Mammary microvascular endothelial cell (primary cell): ENCODE measurements around the gene HMGN2. TPM values are rescaled to one million over a fixed set of nuclear protein-coding genes. Genes with fewer than 3 reads are reported as not detected.

Experiments used
- total RNA-seq: library from RNA; depleted of rRNA; stranded (reverse); fragments of >200 nt; gene quantifications from 2 replicates; pipeline ENCODE4 v1.2.3, GENCODE V29; 2015

The HMGN2 gene
- total RNA-seq = 462 and 532 TPM in 2 replicates

GRCh38 chr1:26472320-26472900 lies at the start of gene HMGN2:
Gene HMGN2, plus strand, starts transcription at chr1:26472440. Its CDS starts 173 bp downstream, at chr1:26472613.

GRCh38 chr1:26431979-26432695 lies 40.1 kb upstream of the HMGN2 start, which contains the start of gene DHDDS:
Gene DHDDS, plus strand, starts transcription at chr1:26432321. Its CDS starts 625 bp downstream, at chr1:26432946.

Other genes with a start within 250 kb of the HMGN2 start
- 9.5 and 13.4 TPM in 2 replicates for gene CEP85, start 238.2 kb upstream of the HMGN2 start, total RNA-seq
- 232 and 233 TPM in 2 replicates for gene SH3BGRL3, start 192.4 kb upstream of the HMGN2 start, total RNA-seq
- gene UBXN11, start 165.8 kb upstream of the HMGN2 start, total RNA-seq = 1.9 TPM in 2 replicates
- not detected in 2 replicates for gene CD52, start 154.5 kb upstream of the HMGN2 start, total RNA-seq
- gene CRYBG2, start 118.3 kb upstream of the HMGN2 start, total RNA-seq = not detected in 2 replicates
- gene ZNF683, start 99.7 kb upstream of the HMGN2 start, total RNA-seq = not detected in 2 replicates
- gene LIN28A, start 61.6 kb upstream of the HMGN2 start, total RNA-seq = not detected in 2 replicates
- 53.6 and 59.0 TPM in 2 replicates for gene DHDDS, start 40.1 kb upstream of the HMGN2 start, total RNA-seq
- gene RPS6KA1, start 57.3 kb downstream of the HMGN2 start, total RNA-seq = 19.1 and 21.0 TPM in 2 replicates
- 24.8 and 25.0 TPM in 2 replicates for gene ARID1A, start 223.6 kb downstream of the HMGN2 start, total RNA-seq